Upper lobe of left lung (tissue), 4 donors: ENCODE data around the gene RRP1.

Experiments used
- POLR2A ChIP-seq, 4 donors: fragments of 450-650 bp; IDR thresholded peaks; one replicate each; pipeline ENCODE4 v1.5.1; 2016 to 2017; ENCODE audit warnings: antibody characterized with exemption in 4 of 4, mild to moderate bottlenecking in 2 of 4
- TF ChIP-seq, protein P1 (sequence below), 6 experiments: fragments of 450-650 bp in 4 of 6; fragments of 200-600 bp in 2 of 6; sonication (generic) in 2 of 6; IDR thresholded peaks; one replicate each; pipeline ENCODE4 v1.5.1; 2016 to 2019; ENCODE audit warnings: antibody characterized with exemption in 6 of 6

DNA sequence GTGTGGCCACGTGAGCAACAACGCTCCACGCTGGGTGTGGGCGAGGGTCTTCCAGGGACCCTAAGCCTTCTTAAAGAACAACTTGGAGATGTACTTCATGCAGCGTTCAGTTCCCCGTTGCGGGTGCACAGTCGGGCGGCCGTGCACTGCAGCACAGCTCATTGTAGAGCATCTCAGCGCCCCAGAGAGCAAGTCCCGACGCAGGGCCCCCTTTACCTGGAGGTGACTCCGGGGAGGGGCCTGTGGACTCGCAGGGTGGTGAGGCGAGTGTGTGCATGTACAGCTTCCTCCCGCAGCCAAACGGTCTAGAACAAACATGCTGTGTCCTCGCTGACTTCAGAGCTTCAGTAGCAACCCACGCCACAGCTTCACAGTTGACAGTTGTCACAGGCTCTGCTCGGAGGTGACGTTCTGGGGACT lies 19.5 kb downstream of the RRP1 start:
- TF ChIP-seq, protein P1, sequence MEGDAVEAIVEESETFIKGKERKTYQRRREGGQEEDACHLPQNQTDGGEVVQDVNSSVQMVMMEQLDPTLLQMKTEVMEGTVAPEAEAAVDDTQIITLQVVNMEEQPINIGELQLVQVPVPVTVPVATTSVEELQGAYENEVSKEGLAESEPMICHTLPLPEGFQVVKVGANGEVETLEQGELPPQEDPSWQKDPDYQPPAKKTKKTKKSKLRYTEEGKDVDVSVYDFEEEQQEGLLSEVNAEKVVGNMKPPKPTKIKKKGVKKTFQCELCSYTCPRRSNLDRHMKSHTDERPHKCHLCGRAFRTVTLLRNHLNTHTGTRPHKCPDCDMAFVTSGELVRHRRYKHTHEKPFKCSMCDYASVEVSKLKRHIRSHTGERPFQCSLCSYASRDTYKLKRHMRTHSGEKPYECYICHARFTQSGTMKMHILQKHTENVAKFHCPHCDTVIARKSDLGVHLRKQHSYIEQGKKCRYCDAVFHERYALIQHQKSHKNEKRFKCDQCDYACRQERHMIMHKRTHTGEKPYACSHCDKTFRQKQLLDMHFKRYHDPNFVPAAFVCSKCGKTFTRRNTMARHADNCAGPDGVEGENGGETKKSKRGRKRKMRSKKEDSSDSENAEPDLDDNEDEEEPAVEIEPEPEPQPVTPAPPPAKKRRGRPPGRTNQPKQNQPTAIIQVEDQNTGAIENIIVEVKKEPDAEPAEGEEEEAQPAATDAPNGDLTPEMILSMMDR (IDR thresholded peaks at IDR 0.05): no peak
- TF ChIP-seq POLR2A (IDR thresholded peaks at IDR 0.05): no peak
